Measurements from ENCODE around the gene REV3L.

GRCh38 chr6:111450636-111451035, 32.4 kb downstream of the REV3L start:
- TF ChIP-seq CTCF (IDR thresholded peaks at IDR 0.05; ENCODE audit: insufficient read depth, low read depth, low read length): no peak
- no peak for TF ChIP-seq EZH2 (IDR thresholded peaks at IDR 0.05; ENCODE audit: insufficient read depth, low read length)
